ENCODE results near the gene NATD1.

DNA sequence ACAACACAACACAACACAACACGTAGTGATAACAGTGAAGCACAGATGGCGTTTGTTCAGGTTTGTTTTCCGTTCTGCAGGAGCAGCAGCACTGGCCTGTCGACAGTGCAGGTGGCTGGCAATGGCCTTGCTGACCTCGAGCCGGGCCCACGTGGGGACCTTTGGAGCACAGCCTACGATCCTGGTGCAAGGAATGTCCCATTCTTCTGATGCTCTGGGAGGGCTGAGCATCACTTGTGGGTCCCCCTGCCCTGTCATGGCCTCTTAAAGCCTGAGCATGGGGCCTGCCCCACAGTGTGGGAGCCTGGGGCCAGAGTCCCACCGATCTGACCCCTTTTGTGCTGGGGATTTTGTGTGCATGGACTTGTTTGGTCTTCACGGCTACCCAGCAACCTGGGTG is 38.1 kb upstream of the NATD1 start:
- no peak for TF ChIP-seq EZH2phosphoT487 (IDR thresholded peaks at IDR 0.05; ENCODE audit: low read depth, severe bottlenecking, unreplicated experiment)
- TF ChIP-seq, protein P1, sequence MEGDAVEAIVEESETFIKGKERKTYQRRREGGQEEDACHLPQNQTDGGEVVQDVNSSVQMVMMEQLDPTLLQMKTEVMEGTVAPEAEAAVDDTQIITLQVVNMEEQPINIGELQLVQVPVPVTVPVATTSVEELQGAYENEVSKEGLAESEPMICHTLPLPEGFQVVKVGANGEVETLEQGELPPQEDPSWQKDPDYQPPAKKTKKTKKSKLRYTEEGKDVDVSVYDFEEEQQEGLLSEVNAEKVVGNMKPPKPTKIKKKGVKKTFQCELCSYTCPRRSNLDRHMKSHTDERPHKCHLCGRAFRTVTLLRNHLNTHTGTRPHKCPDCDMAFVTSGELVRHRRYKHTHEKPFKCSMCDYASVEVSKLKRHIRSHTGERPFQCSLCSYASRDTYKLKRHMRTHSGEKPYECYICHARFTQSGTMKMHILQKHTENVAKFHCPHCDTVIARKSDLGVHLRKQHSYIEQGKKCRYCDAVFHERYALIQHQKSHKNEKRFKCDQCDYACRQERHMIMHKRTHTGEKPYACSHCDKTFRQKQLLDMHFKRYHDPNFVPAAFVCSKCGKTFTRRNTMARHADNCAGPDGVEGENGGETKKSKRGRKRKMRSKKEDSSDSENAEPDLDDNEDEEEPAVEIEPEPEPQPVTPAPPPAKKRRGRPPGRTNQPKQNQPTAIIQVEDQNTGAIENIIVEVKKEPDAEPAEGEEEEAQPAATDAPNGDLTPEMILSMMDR (IDR thresholded peaks at IDR 0.05; ENCODE audit: poor library complexity): no peak

Data from hepatocyte (in vitro differentiated cells).